HK-2 (cell line): ENCODE data around the gene COL5A1.
A peak's percentile ranks its signal among the peaks of the same experiment; 100 is the strongest.

Source experiments
- DNase-seq: peaks from one replicate; pipeline ENCODE4 v3.0.0-alpha.2; 2018; ENCODE audit not compliant: unreplicated experiment

Gene COL5A1

DNA sequence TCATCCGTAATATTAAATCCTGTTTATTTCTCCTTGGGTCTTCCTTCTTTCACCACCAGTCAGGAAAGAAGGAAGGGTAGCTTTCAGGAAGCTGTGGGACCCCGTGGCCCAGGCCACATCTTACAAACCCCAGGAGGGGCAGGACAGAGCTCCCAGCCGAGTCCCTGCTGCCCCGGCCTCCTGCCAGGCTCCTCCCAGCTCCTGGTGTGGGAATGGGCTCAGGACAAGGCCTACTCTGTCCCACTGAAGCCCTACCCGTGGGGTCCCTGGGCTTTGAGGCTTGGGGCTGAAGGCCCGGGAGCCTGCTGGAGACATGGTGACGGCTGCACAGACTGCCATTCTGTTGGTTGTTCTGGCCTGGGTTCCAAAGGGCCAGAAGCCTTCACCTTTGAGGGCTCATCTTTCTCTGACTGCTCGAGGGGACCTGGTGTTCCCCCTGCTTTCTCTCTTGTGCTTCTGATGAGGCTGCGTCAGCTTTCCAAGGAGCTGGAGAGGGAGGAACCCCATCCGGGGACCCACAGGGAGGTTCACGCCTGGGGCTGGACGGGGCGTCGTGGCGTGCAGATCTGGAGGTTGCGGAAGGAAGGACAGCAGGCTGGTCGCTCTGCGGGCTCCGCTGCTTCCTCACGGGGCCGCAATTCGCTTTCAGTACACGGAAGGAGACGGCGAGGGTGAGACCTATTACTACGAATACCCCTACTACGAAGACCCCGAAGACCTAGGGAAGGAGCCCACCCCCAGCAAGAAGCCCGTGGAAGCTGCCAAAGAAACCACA is 86.6 kb downstream of the COL5A1 start:
- no peak for DNase-seq

DNA sequence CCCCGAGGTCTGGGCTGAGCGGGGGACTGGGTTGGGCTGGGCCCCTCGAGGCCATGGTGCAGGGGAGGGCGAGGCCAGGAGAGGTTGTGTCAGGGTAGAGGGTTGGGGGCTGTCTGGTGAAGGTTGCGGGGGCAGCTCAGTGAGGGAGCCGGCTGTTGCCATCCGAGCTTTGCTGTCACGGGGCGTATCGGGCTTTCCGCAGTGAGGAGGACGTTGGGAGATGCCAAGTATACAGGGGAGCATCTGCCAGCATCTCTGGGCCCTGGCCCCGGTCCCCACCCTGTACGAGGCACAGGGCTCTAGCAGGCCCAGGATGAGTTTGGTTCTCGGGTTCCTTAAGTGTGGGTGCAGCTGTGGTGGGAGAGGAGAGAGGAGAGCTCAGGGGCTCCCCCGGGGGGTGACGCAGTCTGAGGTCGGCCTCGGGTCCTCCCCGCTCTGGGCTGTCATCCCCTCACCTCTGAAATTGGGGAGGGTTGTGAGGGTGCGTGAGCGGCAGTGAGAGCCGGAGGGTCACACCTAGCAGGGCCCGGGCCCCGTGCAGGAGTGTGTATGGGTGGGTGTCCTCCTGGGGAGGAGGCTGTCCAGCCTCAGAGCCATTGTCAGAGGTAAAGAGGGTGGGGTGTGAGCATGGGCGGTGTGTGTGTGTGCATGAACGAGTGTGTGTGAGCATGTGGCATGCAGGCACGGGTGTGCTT is 87.3 kb downstream of the COL5A1 start:
- DNase-seq = no peak

DNA sequence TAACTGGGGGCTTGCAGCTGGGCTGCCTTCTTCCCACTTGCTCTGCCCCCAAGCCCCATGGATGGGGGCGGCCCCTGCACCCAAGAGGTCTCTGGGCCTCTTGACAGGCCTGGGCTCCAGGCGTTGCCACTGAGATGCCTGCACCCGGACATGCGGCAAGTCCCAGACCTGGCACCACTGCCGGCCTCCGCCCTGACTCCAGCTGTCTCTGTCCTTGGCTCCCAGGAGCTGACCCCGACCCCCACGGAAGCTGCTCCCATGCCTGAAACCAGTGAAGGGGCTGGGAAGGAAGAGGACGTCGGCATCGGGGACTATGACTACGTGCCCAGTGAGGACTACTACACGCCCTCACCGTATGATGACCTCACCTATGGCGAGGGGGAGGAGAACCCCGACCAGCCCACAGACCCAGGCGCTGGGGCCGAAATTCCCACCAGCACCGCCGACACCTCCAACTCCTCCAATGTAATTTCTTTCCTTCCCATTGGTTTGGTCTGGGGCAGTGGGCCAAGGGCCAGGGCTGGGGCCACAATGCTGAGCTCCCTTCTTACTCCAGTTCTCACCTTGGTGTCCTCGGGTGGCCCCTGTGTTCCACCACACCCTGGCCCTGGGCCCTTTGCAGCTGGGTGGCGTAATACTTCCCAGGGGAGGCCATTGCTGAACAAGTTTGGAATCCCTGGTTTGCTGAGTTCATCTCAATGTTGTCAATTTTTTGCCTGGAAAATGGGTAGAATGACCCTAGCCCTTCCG is 88.6 kb downstream of the COL5A1 start:
- DNase-seq = no peak

DNA sequence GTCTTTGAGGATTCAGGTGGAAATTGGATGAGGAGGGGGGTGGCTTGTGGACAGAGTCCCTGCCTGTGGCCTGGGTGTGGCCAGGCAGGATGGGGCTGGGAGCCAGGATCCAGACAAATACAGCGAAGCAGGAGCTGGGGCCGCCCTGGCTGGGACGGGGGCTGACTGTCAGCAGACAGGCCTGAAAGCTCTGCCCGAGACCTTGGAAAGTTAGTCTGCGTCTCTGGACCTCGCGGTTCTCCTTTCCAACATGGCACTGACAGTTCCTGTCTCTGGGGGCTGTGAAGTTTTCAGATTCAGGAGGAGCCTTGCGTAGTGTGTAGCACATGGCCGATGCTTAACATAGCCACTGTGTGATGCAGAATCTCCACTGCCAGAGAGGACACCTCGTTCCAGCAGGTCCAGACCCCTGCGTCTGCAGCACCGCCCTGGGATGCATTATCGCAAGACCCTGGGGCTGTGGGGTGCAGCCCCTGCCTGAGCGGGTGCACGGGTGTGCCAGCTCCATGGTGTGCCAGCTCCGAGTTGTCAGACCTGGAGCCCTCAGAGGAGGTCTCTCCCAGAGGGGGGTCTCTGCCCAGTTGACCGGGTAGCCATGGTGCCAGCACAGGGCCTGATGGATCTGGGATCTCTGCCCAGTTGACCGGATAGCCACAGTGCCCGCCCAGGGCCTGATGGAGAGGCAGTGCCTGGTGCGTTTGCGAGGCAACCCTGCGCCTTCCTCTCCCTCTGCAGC is 89.3 kb downstream of the COL5A1 start:
- DNase-seq = no peak

GRCh38 chr9:134731497-134732391 is 90.1 kb downstream of the COL5A1 start:
- DNase-seq = no peak

DNA sequence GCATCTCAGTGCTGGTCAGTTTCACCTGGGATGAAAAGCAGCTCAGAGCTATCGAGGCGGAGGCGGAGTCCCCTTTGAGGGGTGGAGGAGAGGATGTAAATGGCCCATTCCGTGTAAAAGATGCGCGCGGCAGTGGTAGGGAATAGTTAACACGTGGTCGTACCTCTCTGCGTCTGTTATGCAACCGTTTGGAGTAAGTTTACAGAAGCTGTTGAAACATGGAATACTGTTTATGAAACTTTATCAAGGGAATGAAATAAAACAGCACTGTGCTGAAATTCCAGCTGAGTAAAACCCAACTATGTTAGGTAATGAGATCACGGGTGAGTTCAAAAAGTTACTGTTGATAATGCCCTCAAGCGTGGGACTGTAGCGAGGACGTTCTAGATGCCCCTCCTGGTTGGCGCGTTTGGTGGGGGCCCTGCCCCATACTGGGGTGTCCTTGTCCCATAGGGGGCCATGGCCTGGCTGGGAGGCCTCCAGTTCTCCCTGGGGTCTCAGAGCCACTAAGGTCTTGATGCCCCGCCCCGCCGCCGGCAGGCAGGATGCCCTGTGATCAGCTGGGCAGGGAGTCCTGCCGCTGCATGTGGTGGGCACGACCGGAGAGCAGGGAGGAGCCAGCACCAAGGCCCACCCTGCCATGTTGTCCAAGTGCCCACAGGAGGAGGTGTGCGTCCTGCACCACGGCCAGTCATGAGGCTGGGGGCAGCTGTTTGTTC is 90.9 kb downstream of the COL5A1 start:
- DNase-seq = no peak

DNA sequence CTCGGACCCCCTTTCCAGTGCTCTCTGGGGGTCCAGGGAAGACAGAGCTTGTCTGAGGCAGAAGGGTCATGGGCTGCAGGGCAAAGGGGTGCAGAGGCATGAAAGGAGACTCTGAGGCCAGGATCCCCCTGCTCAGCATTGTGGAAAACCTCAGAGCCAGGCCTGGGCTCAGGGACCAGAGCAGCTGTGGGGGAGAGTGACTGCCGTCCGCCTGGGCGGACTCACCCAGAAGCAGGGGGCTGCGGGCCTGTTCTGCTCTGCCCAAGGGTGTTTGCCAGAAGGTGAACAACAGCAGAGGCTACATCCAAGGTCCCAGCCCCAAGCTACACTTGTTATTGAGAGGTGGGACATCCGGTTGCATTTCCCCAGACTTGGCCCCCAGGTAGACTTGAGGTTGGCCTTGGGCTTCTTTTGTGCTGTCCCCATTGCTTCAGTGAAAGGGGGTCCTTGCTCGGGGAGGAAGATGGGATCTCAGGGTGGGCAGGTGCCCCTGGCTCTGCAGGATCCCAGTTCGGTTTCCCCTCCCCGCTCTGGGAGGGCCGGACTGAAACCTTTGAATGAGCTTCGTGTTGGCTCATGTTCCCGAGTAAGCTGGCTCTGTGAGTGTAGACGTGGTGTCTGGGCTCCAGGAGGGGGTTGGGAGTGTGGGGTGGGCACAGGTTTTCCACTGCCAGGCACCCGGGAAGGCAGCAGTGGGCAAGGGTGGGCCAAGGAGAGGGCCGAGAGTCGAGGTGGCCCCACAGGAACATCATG is 92.1 kb downstream of the COL5A1 start:
- no peak for DNase-seq

- DNase-seq = no peak
These were observed 92.7 kb downstream of the COL5A1 start for GRCh38 chr9:134734270-134734669.

GRCh38 chr9:134735441-134736175 is 94.0 kb downstream of the COL5A1 start:
- no peak for DNase-seq

GRCh38 chr9:134736791-134737497 is 95.3 kb downstream of the COL5A1 start:
- no peak for DNase-seq

DNA sequence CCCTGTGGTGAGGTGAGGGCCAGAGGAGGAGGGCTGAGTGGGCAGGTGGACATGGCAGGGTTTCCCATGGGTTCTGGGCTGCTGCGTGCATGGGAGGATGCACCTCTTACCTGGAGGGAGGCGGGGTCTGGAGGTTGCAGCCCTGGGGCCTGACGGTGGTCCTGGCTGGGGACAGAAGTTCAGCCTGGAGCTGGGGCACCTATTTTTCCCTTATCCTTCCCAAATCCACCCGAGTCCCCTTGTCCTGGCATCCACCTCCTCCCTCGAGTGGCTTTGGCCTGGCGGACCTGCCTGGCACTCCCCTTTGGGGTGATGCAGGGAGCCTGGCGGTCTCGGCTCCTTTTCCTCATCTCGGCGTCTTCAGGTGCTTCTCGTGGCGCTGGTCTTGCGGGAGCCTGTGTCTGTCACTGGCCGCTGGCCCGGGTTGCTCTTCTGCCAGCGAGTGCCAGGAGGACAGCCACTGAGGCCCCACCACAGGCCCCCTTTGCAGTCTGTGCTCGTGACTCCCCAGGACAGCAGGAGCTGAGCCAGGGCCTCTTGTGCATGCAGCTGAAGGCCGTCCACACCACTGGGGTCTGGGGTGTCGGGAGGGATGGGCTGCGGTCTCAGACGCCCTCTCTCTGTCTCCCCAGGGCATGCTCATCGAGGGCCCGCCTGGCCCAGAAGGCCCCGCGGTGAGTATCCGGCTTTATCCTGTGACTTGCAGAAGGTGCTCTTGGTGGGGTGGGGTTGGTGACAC is 96.4 kb downstream of the COL5A1 start:
- DNase-seq = no peak

DNA sequence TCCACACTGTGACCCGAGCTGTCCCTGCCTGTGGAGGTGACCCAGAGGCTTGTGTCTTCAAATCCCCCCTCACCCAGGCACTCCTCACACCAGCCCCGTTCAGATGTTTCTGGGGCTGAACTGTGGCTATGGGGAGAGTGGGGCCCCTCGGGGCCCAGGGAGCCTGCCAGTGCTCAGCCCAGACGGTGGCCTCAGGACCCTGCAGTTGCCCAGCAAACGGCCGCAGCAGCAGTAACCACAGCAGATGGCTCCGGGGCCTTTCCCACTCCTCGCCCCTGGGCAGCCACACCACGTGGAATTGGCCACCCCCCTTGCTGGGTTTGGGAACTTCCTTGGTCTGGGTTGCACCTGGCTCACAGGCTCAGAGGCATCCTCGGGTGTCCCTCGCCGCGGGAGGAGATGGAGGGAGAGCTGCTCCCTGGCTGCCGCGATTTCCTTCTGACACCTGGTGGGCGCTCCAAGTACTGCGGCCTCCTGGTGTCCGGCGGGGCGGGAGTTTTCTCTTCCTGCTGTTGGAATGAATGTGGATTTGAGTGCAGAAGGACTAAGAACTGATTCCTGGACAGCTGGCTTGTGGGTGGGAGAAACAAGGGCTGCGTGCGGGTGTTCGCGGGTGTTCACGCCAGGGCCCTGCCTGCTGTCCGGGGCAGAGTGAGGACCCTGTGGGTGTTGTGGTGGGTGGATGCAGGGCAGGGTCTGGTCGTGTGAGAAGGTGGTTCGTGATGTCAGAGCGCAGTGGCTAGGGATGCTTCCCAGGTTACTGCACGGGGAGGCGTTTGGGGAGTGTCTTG is 97.5 kb downstream of the COL5A1 start:
- peak; percentile 69 for DNase-seq

GRCh38 chr9:134739660-134739968 is 98.0 kb downstream of the COL5A1 start:
- DNase-seq = no peak

DNA sequence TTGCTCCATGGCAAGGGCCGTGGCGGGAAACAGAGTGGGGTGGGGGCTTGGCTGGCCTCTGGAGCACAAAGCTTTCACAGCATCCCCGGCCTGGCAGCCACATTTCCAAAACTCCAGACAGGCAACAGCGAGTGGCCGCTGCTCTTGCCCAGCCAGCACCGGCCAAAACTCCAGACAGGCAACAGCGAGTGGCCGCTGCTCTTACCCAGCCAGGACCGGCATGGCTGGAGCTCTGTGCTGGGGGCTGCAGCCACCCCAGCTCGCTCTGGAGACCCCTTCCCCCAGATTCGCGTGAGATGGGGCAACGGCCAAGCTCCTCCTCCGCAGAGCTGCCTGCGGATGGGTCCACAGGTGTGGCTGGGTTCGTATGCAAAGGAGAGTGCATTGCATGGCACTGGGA is 98.5 kb downstream of the COL5A1 start:
- no peak for DNase-seq

- DNase-seq = no peak
These were observed 100.2 kb downstream of the COL5A1 start for GRCh38 chr9:134741846-134742245.

- DNase-seq = no peak
These were observed 101.4 kb downstream of the COL5A1 start for GRCh38 chr9:134742822-134743535.
